B cell (primary cell): ENCODE measurements around the gene CRAT.

ENCODE experiments used
- EZH2 ChIP-seq: IDR thresholded peaks from 2 replicates; pipeline ENCODE4 v1.6.1; 2012; ENCODE audit warnings: borderline replicate concordance, low read depth, mild to moderate bottlenecking, moderate library complexity, low read length; ENCODE audit not compliant: insufficient read depth, poor library complexity, severe bottlenecking
- TF ChIP-seq, protein P1 (sequence below): fragments of 200-600 bp; IDR thresholded peaks from one replicate; pipeline ENCODE4 v1.8.0; 2022; ENCODE audit warnings: antibody characterized with exemption, mild to moderate bottlenecking

DNA sequence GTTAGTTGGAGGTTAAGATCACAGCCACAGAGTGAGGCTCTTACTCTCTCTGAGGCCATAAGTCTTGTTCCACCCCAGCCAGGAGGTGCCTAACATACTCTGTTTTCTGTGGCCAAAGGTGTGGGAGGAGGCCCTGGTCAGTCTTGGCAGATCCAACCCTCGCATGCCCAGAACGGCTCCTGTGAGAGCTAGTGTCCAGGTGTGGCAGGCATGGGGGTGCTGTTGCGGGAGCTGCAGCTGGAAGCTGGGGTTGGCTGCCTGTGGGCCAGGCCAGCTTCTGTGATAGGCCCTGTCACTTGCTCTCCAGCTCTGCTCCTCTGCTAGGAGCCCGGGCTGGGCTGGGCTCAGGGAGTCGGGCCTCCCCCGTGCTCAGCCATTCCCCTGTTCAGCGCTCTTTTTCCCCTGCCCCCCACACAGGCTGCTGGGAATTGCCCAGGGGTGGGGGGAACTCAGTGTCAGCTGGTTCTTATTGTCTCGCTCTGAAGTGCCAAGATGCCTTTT, 35.9 kb upstream of the CRAT start:
- TF ChIP-seq, protein P1, sequence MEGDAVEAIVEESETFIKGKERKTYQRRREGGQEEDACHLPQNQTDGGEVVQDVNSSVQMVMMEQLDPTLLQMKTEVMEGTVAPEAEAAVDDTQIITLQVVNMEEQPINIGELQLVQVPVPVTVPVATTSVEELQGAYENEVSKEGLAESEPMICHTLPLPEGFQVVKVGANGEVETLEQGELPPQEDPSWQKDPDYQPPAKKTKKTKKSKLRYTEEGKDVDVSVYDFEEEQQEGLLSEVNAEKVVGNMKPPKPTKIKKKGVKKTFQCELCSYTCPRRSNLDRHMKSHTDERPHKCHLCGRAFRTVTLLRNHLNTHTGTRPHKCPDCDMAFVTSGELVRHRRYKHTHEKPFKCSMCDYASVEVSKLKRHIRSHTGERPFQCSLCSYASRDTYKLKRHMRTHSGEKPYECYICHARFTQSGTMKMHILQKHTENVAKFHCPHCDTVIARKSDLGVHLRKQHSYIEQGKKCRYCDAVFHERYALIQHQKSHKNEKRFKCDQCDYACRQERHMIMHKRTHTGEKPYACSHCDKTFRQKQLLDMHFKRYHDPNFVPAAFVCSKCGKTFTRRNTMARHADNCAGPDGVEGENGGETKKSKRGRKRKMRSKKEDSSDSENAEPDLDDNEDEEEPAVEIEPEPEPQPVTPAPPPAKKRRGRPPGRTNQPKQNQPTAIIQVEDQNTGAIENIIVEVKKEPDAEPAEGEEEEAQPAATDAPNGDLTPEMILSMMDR = no peak
- no peak for TF ChIP-seq EZH2
